SU-DHL-6 (cell line): ENCODE results near the gene ZC3H12D.

ENCODE experiments used
- H2AFZ ChIP-seq: fragments of 200-600 bp; sonication (generic); 2 replicates; pipeline ENCODE4 v1.6.1; 2014; ENCODE audit warnings: low read depth, mild to moderate bottlenecking, moderate library complexity, mixed read lengths, antibody characterized with exemption, low read length; ENCODE audit not compliant: severe bottlenecking
- H3F3A ChIP-seq: fragments of 200-600 bp; shearing (Covaris generic); 2 replicates; pipeline ENCODE4 v1.6.0; 2016; ENCODE audit warnings: antibody characterized with exemption, mild to moderate bottlenecking; ENCODE audit not compliant: insufficient read depth
- H3K27ac ChIP-seq: fragments of 200-600 bp; sonication (generic); 2 replicates; pipeline ENCODE4 v1.5.1; 2016; ENCODE audit warnings: low read depth, mild to moderate bottlenecking, low read length, moderate library complexity, mixed read lengths
- H3K27me3 ChIP-seq: fragments of 200-600 bp; sonication (generic), shearing (Covaris generic); 2 replicates; pipeline ENCODE4 v1.6.0; 2014; ENCODE audit warnings: mild to moderate bottlenecking, low read length
- H3K36me3 ChIP-seq: fragments of 200-600 bp; sonication (generic); 2 replicates; pipeline ENCODE4 v1.6.1; 2014; ENCODE audit warnings: mild to moderate bottlenecking, low read length, mixed read lengths
- H3K4me2 ChIP-seq: fragments of 300-600, 200-600 bp; shearing (Covaris generic), sonication (generic); 2 replicates; pipeline ENCODE4 v1.6.0; 2014; ENCODE audit warnings: low read length, low read depth, mild to moderate bottlenecking; ENCODE audit not compliant: poor library complexity, severe bottlenecking
- H3K4me3 ChIP-seq: fragments of 200-600 bp; sonication (generic); 2 replicates; pipeline ENCODE4 v1.5.1; 2014; ENCODE audit warnings: antibody characterized with exemption, low read length, mild to moderate bottlenecking, mixed read lengths; ENCODE audit not compliant: insufficient read depth, poor library complexity, severe bottlenecking
- H3K79me2 ChIP-seq: fragments of 200-600 bp; sonication (generic); 2 replicates; pipeline ENCODE4 v1.6.1; 2014; ENCODE audit warnings: mild to moderate bottlenecking, low read length, moderate library complexity; ENCODE audit not compliant: insufficient read depth
- H3K9ac ChIP-seq: fragments of 200-600 bp; sonication (generic); 2 replicates; pipeline ENCODE4 v1.7.0; 2014; ENCODE audit warnings: mild to moderate bottlenecking, low read length
- H3K9me2 ChIP-seq: fragments of 200-600 bp; sonication (generic); replicated peaks from 2 replicates; pipeline ENCODE4 v1.6.1; 2014; ENCODE audit warnings: low read length; ENCODE audit not compliant: insufficient read depth
- H3K9me3 ChIP-seq: fragments of 200-600 bp; sonication (generic); 2 replicates; pipeline ENCODE4 v1.6.1; 2014; ENCODE audit warnings: low read length, mixed read lengths; ENCODE audit not compliant: insufficient read depth
- H4K20me1 ChIP-seq: fragments of 200-600 bp; sonication (generic); 2 replicates; pipeline ENCODE4 v1.6.1; 2014; ENCODE audit warnings: low read depth, mild to moderate bottlenecking, antibody characterized with exemption, low read length, moderate library complexity, mixed read lengths
- CTCF ChIP-seq: fragments of 200-600 bp; sonication (generic); IDR thresholded peaks from one replicate; pipeline ENCODE4 v1.5.1; 2017; ENCODE audit warnings: antibody characterized with exemption, mild to moderate bottlenecking, low read length, moderate library complexity; ENCODE audit not compliant: insufficient read depth, poor library complexity, severe bottlenecking
- EZH2phosphoT487 ChIP-seq: fragments of 200-600 bp; sonication (generic), shearing (Covaris generic); conservative IDR thresholded peaks from 2 replicates; pipeline ENCODE4 v1.6.1; 2018; ENCODE audit warnings: mild to moderate bottlenecking, antibody characterized with exemption, low read length, moderate library complexity, mixed read lengths

Gene ZC3H12D

GRCh38 chr6:149435919-149436586 lies 48.8 kb downstream of the ZC3H12D start:
- Histone ChIP-seq H3K9me3 (no peaks in the 10 kb centered on the region), H3K27ac (no peak overlapping the region)

GRCh38 chr6:149433881-149434280 lies 50.9 kb downstream of the ZC3H12D start:
- no peak overlapping the region for H2AFZ ChIP-seq
- H3K27me3 ChIP-seq, result no peaks in the 10 kb centered on the region
- H3F3A ChIP-seq, result no peaks in the 10 kb centered on the region
- no peaks in the 10 kb centered on the region for H3K36me3 ChIP-seq
- no peaks in the 10 kb centered on the region for H3K79me2 ChIP-seq
- no peaks in the 10 kb centered on the region for H3K9me3 ChIP-seq
- no peak overlapping the region for H3K4me3 ChIP-seq
- no peak overlapping the region for H3K27ac ChIP-seq
- no peaks in the 10 kb centered on the region for H3K9me2 ChIP-seq
- no peaks in the 10 kb centered on the region for H4K20me1 ChIP-seq
- TF ChIP-seq EZH2phosphoT487 (no peak), CTCF (no peak)
- no peak overlapping the region for H3K9ac ChIP-seq
- no peak overlapping the region for H3K4me2 ChIP-seq

More at GRCh38 chr6:149435919-149436586, 48.8 kb downstream of the ZC3H12D start:
- Histone ChIP-seq H3K9ac (no peak overlapping the region), H4K20me1 (no peaks in the 10 kb centered on the region), H3F3A (no peaks in the 10 kb centered on the region), H2AFZ (no peak overlapping the region), H3K79me2 (no peaks in the 10 kb centered on the region), H3K36me3 (no peaks in the 10 kb centered on the region), H3K4me2 (no peak overlapping the region), H3K27me3 (no peaks in the 10 kb centered on the region), H3K4me3 (no peak overlapping the region), H3K9me2 (no peaks in the 10 kb centered on the region)
- TF ChIP-seq CTCF, result no peak
- no peak for TF ChIP-seq EZH2phosphoT487

- Histone ChIP-seq H3K9me2 (no peaks in the 10 kb centered on the region), H3K9ac (no peak overlapping the region), H3K9me3 (no peaks in the 10 kb centered on the region), H3F3A (no peaks in the 10 kb centered on the region), H3K79me2 (no peaks in the 10 kb centered on the region), H3K27ac (no peak overlapping the region), H3K4me2 (no peak overlapping the region), H2AFZ (no peak overlapping the region), H3K36me3 (no peaks in the 10 kb centered on the region), H4K20me1 (no peaks in the 10 kb centered on the region), H3K27me3 (no peaks in the 10 kb centered on the region), H3K4me3 (no peak overlapping the region)
- TF ChIP-seq EZH2phosphoT487, result no peak
- TF ChIP-seq CTCF, result no peak
These were observed 51.4 kb downstream of the ZC3H12D start for GRCh38 chr6:149433405-149433804.
